PFSK-1 (cell line): ENCODE measurements around the gene MYT1.

ENCODE experiments used
- POLR2AphosphoS5 ChIP-seq: IDR thresholded peaks from 2 replicates; pipeline ENCODE4 v1.6.1; 2012; ENCODE audit warnings: low read depth, mild to moderate bottlenecking, control low read depth, low read length, moderate library complexity
- REST ChIP-seq, 2 experiments: IDR thresholded peaks; 2 replicates each; pipeline versions ENCODE4 v1.6.1 to v1.8.0; 2011 to 2012; ENCODE audit warnings: low read depth in 2 of 2, low read length in 2 of 2, control low read depth in 1 of 2, inconsistent platforms in 1 of 2, mild to moderate bottlenecking in 1 of 2, moderate library complexity in 1 of 2; ENCODE audit not compliant: insufficient read depth in 1 of 2
- SIN3A ChIP-seq: IDR thresholded peaks from 2 replicates; pipeline ENCODE4 v1.6.1; 2012; ENCODE audit warnings: mild to moderate bottlenecking, low read length, moderate library complexity, borderline replicate concordance; ENCODE audit not compliant: insufficient read depth
- TAF1 ChIP-seq: IDR thresholded peaks from 2 replicates; pipeline ENCODE4 v1.6.1; 2012; ENCODE audit warnings: low read length, control low read depth, borderline replicate concordance; ENCODE audit not compliant: insufficient read depth

- TF ChIP-seq POLR2AphosphoS5 (no peak), REST (IDR thresholded peaks at IDR 0.05; ENCODE audit: insufficient read depth in 1 of 2, low read depth in 2 of 2, low read length in 2 of 2) (peak; percentile 84 to 94), TAF1 (no peak), SIN3A (no peak)
Observed at GRCh38 chr20:64192406-64192805, 28.2 kb downstream of the MYT1 start.
